Activated CD4-positive, alpha-beta memory T cell treated with anti-CD3 and anti-CD28 coated beads for 36 hours (primary cell): ENCODE results near the gene DNAH2. TPM values are rescaled to one million over a fixed set of nuclear protein-coding genes. Genes with fewer than 3 reads are reported as not detected.

Experiments used
- CTCF ChIA-PET: fragments of 350-600 bp; sonication (Branson Sonifier 250); formaldehyde crosslinking; loops from one replicate; lab custom pipeline; 2021; ENCODE audit warnings: antibody characterized with exemption, inconsistent platforms; lab: Charles Lee
- POLR2A ChIA-PET: fragments of 350-600 bp; sonication (Branson Sonifier 250); formaldehyde crosslinking; loops from one replicate; lab custom pipeline; 2021; ENCODE audit warnings: antibody characterized with exemption; lab: Charles Lee
- DNase-seq: peaks from one replicate; pipeline ENCODE4 v3.0.0-alpha.2; 2020
- H3K27ac Mint-ChIP-seq: one replicate; pipeline ENCODE4 v1.8.0; 2021; ENCODE audit warnings: mixed read lengths
- H3K27me3 Mint-ChIP-seq: one replicate; pipeline ENCODE4 v1.8.0; 2021; ENCODE audit warnings: mixed read lengths
- H3K36me3 Mint-ChIP-seq: one replicate; pipeline ENCODE4 v1.8.0; 2021; ENCODE audit warnings: mixed read lengths
- H3K4me1 Mint-ChIP-seq: one replicate; pipeline ENCODE4 v1.8.0; 2021; ENCODE audit warnings: low read depth, mixed read lengths
- H3K4me3 Mint-ChIP-seq: one replicate; pipeline ENCODE4 v1.8.0; 2021; ENCODE audit warnings: mild to moderate bottlenecking, mixed read lengths
- H3K9me3 Mint-ChIP-seq: one replicate; pipeline ENCODE4 v1.8.0; 2021; ENCODE audit warnings: mixed read lengths
- intact Hi-C: fragments of 100-400 bp; cut with micrococcal nuclease; formaldehyde crosslinking; loops from one replicate; pipeline ENCODE4 v1.15.1; 2023
- total RNA-seq, 2 experiments: library from RNA; stranded (reverse); gene quantifications; one replicate each; pipeline ENCODE4 v1.2.3, GENCODE V29; 2021

Gene DNAH2
- total RNA-seq: not detected

GRCh38 chr17:7716901-7717755 is at the start of gene DNAH2:
DNAH2 (plus strand) TSS chr17:7717744; CDS start chr17:7719735, 1,991 bp downstream.
- Mint-ChIP-seq H3K27ac (no peak within 1 kb of the TSS), H3K9me3 (no peaks in the 10 kb centered on the region), H3K4me3 (peak within 1 kb of the TSS; percentile 73), H3K4me1 (peaks cover 14% of the 10 kb centered on the region), H3K27me3 (peaks cover 66% of the 10 kb centered on the region), H3K36me3 (no peaks in the 10 kb centered on the region)
- ChIA-PET CTCF (interaction anchor here (1.1 to 1.2 kb wide), 2 partner anchors 35 to 87 kb away, joined by 3 to 4 read pairs; partner anchors contain the start of gene SHBG), POLR2A (no interaction called here)
- intact Hi-C loops: no loop called here
- peak; percentile 54 for DNase-seq

GRCh38 chr17:7668482-7668881 is 49.1 kb upstream of the DNAH2 start:
- Mint-ChIP-seq H3K4me3 (no peak overlapping the region), H3K27me3 (no peaks in the 10 kb centered on the region), H3K9me3 (peaks cover 3% of the 10 kb centered on the region), H3K4me1 (no peaks in the 10 kb centered on the region), H3K27ac (no peak overlapping the region), H3K36me3 (peaks cover 24% of the 10 kb centered on the region)
- DNase-seq: no peak
- ChIA-PET POLR2A (no interaction called here), CTCF (no interaction called here)
- intact Hi-C loops: no loop called here

- H3K27me3 Mint-ChIP-seq: no peaks in the 10 kb centered on the region
- peak; percentile 68 for DNase-seq
- no peaks in the 10 kb centered on the region for H3K4me1 Mint-ChIP-seq
- no peak overlapping the region for H3K4me3 Mint-ChIP-seq
- ChIA-PET CTCF (interaction anchor here (1.1 to 3.4 kb wide), 15 partner anchors 11 to 318 kb away, joined by 3 to 21 read pairs (median 5); partner anchors contain the start of genes FXR2, SAT2, SHBG and TP53), POLR2A (interaction anchor here (1.0 kb wide), 1 partner anchor 46 kb away, joined by 3 read pairs; the partner anchor contains the start of gene SAT2)
- peaks cover 42% of the 10 kb centered on the region for H3K36me3 Mint-ChIP-seq
- intact Hi-C loops: no loop called here
- H3K9me3 Mint-ChIP-seq: peaks cover 9% of the 10 kb centered on the region
- H3K27ac Mint-ChIP-seq: no peak overlapping the region
These were observed 44.3 kb upstream of the DNAH2 start for GRCh38 chr17:7673239-7673638.

- intact Hi-C loops: no loop called here
- CTCF ChIA-PET: no interaction called here
- H3K4me3 Mint-ChIP-seq: no peak overlapping the region
- no peak for DNase-seq
- POLR2A ChIA-PET: interaction anchor here (0.7 kb wide), 1 partner anchor 26 kb away, joined by 3 read pairs; no protein-coding TSS in a partner anchor
- peaks cover 9% of the 10 kb centered on the region for H3K9me3 Mint-ChIP-seq
- no peak overlapping the region for H3K27ac Mint-ChIP-seq
- H3K36me3 Mint-ChIP-seq: peaks cover 39% of the 10 kb centered on the region
- no peaks in the 10 kb centered on the region for H3K4me1 Mint-ChIP-seq
- no peaks in the 10 kb centered on the region for H3K27me3 Mint-ChIP-seq
These were observed 42.6 kb upstream of the DNAH2 start for GRCh38 chr17:7674934-7675333.

GRCh38 chr17:7676533-7676932 is 41.0 kb upstream of the DNAH2 start:
- no peaks in the 10 kb centered on the region for H3K4me1 Mint-ChIP-seq
- intact Hi-C loops: no loop called here
- peaks cover 9% of the 10 kb centered on the region for H3K9me3 Mint-ChIP-seq

GRCh38 chr17:7677388-7678067 is 40.0 kb upstream of the DNAH2 start:
- POLR2A ChIA-PET: interaction anchor here (0.6 kb wide), 1 partner anchor 778 kb away, joined by 3 read pairs; no protein-coding TSS in a partner anchor
- peaks cover 30% of the 10 kb centered on the region for H3K36me3 Mint-ChIP-seq
- CTCF ChIA-PET: no interaction called here
- H3K27ac Mint-ChIP-seq: no peak overlapping the region
- H3K27me3 Mint-ChIP-seq: no peaks in the 10 kb centered on the region
- no peak for DNase-seq
- intact Hi-C loops: no loop called here
- no peak overlapping the region for H3K4me3 Mint-ChIP-seq
- peaks cover 2% of the 10 kb centered on the region for H3K4me1 Mint-ChIP-seq
- H3K9me3 Mint-ChIP-seq: peaks cover 9% of the 10 kb centered on the region

More at GRCh38 chr17:7676533-7676932, 41.0 kb upstream of the DNAH2 start:
- CTCF ChIA-PET: no interaction called here
- no peak for DNase-seq
- Mint-ChIP-seq H3K36me3 (peaks cover 32% of the 10 kb centered on the region), H3K27me3 (no peaks in the 10 kb centered on the region), H3K4me3 (no peak overlapping the region), H3K27ac (no peak overlapping the region)
- POLR2A ChIA-PET: no interaction called here

- H3K27ac Mint-ChIP-seq: peak overlapping the region; percentile 100
- ChIA-PET CTCF (interaction anchor here (0.7 to 4.5 kb wide), 6 partner anchors 12 to 638 kb away, joined by 3 to 15 read pairs (median 6); partner anchors contain the start of gene TMEM102), POLR2A (interaction anchor here (0.8 to 5.3 kb wide), 4 partner anchors 58 to 132 kb away, joined by 3 to 56 read pairs (median 21); partner anchors contain the start of genes MPDU1 and SAT2)
- no peaks in the 10 kb centered on the region for H3K9me3 Mint-ChIP-seq
- no peaks in the 10 kb centered on the region for H3K27me3 Mint-ChIP-seq
- DNase-seq: no peak
- H3K4me1 Mint-ChIP-seq: peaks cover 31% of the 10 kb centered on the region
- H3K4me3 Mint-ChIP-seq: peak overlapping the region; percentile 100
- intact Hi-C loops: loop anchor here (5.0 to 10.0 kb wide), 3 partner anchors 203 to 750 kb away; partner anchors contain the start of genes CTDNEP1, ELP5, NDEL1 and POLR2A
- H3K36me3 Mint-ChIP-seq: peaks cover 26% of the 10 kb centered on the region
These were observed 32.6 kb upstream of the DNAH2 start for GRCh38 chr17:7684851-7685532.

GRCh38 chr17:7685533-7686221 is 31.9 kb upstream of the DNAH2 start:
- peak overlapping the region; percentile 100 for H3K4me3 Mint-ChIP-seq
- peaks cover 29% of the 10 kb centered on the region for H3K36me3 Mint-ChIP-seq
- H3K4me1 Mint-ChIP-seq: peaks cover 35% of the 10 kb centered on the region
- POLR2A ChIA-PET: interaction anchor here (0.7 to 5.3 kb wide), 22 partner anchors 16 to 488 kb away, joined by 3 to 56 read pairs (median 7); partner anchors contain the start of genes ATP1B2, CD68, CYB5D1 and FXR2
- H3K27ac Mint-ChIP-seq: peak overlapping the region; percentile 100
- peak; percentile 95 for DNase-seq
- H3K27me3 Mint-ChIP-seq: no peaks in the 10 kb centered on the region
- CTCF ChIA-PET: interaction anchor here (0.6 to 5.8 kb wide), 15 partner anchors 12 to 388 kb away, joined by 3 to 61 read pairs (median 10); partner anchors contain the start of genes FXR2, MPDU1, SAT2 and SHBG
- H3K9me3 Mint-ChIP-seq: no peaks in the 10 kb centered on the region
- intact Hi-C loops: loop anchor here (1.0 to 10.0 kb wide), 10 partner anchors 70 to 749 kb away; partner anchors contain the start of genes CTDNEP1, EIF5A, ELP5 and KDM6B

GRCh38 chr17:7686222-7687071 is 31.1 kb upstream of the DNAH2 start:
- Mint-ChIP-seq H3K27ac (peak overlapping the region; percentile 100), H3K36me3 (peaks cover 32% of the 10 kb centered on the region), H3K9me3 (no peaks in the 10 kb centered on the region), H3K4me3 (peak overlapping the region; percentile 100), H3K4me1 (peaks cover 35% of the 10 kb centered on the region), H3K27me3 (no peaks in the 10 kb centered on the region)
- peak; percentile 85 for DNase-seq
- ChIA-PET POLR2A (interaction anchor here (0.6 to 5.3 kb wide), 34 partner anchors 17 to 562 kb away, joined by 3 to 56 read pairs (median 5); partner anchors contain the start of genes ATP1B2, CD68, CTC1 and CYB5D1), CTCF (interaction anchor here (0.6 to 5.8 kb wide), 24 partner anchors 13 to 640 kb away, joined by 3 to 61 read pairs (median 6); partner anchors contain the start of genes ATP1B2, FXR2, MPDU1 and PLSCR3)
- intact Hi-C loops: loop anchor here (1.0 to 10.0 kb wide), 10 partner anchors 71 to 748 kb away; partner anchors contain the start of genes CTDNEP1, EIF5A, ELP5 and KDM6B
